ENCODE results near the gene TMTC2.

GRCh38 chr12:83093426-83093825, 406.7 kb downstream of the TMTC2 start:
- TF ChIP-seq REST (IDR thresholded peaks at IDR 0.05; ENCODE audit: low read depth) = no peak
- no peak for TF ChIP-seq MAX (IDR thresholded peaks at IDR 0.05)
- TF ChIP-seq RAD21 (IDR thresholded peaks at IDR 0.05; ENCODE audit: low read depth) = no peak
- TF ChIP-seq EP300 (IDR thresholded peaks at IDR 0.05; ENCODE audit: borderline replicate concordance) = no peak
- no peak for TF ChIP-seq USF1 (IDR thresholded peaks at IDR 0.05)
- TF ChIP-seq EGR1 (IDR thresholded peaks at IDR 0.05) = no peak
- no peak for TF ChIP-seq CEBPB (IDR thresholded peaks at IDR 0.05)
- TF ChIP-seq TCF12 (IDR thresholded peaks at IDR 0.05; ENCODE audit: low read depth) = no peak
- no peak for TF ChIP-seq TEAD4 (IDR thresholded peaks at IDR 0.05)
- TF ChIP-seq CREB1 (IDR thresholded peaks at IDR 0.05; ENCODE audit: low read depth) = no peak
- TF ChIP-seq TAF1 (IDR thresholded peaks at IDR 0.05; ENCODE audit: low read depth) = no peak
